Measurements from ENCODE around the gene SMURF1. TPM values are rescaled to one million over a fixed set of nuclear protein-coding genes. Genes with fewer than 3 reads are reported as not detected.
"Not testable (repeated sequence)": the region's sequence is repeated elsewhere in the genome, so short reads cannot be mapped to it uniquely, and the experiment has no call there.

SMURF1 gene
- total RNA-seq, 1 donor from 2014 or later: 16.9 TPM

GRCh38 chr7:99054781-99055180 lies 89.1 kb downstream of the SMURF1 start:
- no peak for DNase-seq (ENCODE audit: low read depth in 2 of 2)

- peak in 1 of 2 donors; percentile 15 for DNase-seq (ENCODE audit: low read depth in 2 of 2)
Observed at GRCh38 chr7:99050971-99051370, 92.9 kb downstream of the SMURF1 start.

GRCh38 chr7:99047526-99048077 lies 96.3 kb downstream of the SMURF1 start:
- no peak for DNase-seq (ENCODE audit: low read depth in 2 of 2)

GRCh38 chr7:99046722-99047121 lies 97.2 kb downstream of the SMURF1 start:
- no peak for DNase-seq (ENCODE audit: low read depth in 2 of 2)

GRCh38 chr7:99046262-99046661 lies 97.6 kb downstream of the SMURF1 start:
- not testable (repeated sequence) for DNase-seq (ENCODE audit: low read depth in 2 of 2)

GRCh38 chr7:99044858-99045257 lies 99.0 kb downstream of the SMURF1 start:
- not testable (repeated sequence) for DNase-seq (ENCODE audit: low read depth in 2 of 2)

GRCh38 chr7:99042957-99043356 lies 101.0 kb downstream of the SMURF1 start:
- peak; percentile 52 to 83 for DNase-seq (ENCODE audit: low read depth in 2 of 2)

- no peak for DNase-seq (ENCODE audit: low read depth in 2 of 2)
Observed at GRCh38 chr7:99041526-99041925, 102.4 kb downstream of the SMURF1 start.

GRCh38 chr7:99040104-99040958 lies 103.6 kb downstream of the SMURF1 start:
- peak; percentile 93 for DNase-seq (ENCODE audit: low read depth in 2 of 2)

GRCh38 chr7:99039384-99039891 lies 104.5 kb downstream of the SMURF1 start:
- DNase-seq (ENCODE audit: low read depth in 2 of 2): no peak

- DNase-seq (ENCODE audit: low read depth in 2 of 2): no peak
Observed at GRCh38 chr7:99038086-99038855, 105.6 kb downstream of the SMURF1 start.

GRCh38 chr7:99037327-99037940 lies 106.5 kb downstream of the SMURF1 start:
- DNase-seq (ENCODE audit: low read depth in 2 of 2): no peak

- DNase-seq (ENCODE audit: low read depth in 2 of 2): peak; percentile 40 to 43
Observed at GRCh38 chr7:99036546-99037111, 107.3 kb downstream of the SMURF1 start.

- no peak for DNase-seq (ENCODE audit: low read depth in 2 of 2)
Observed at GRCh38 chr7:99035723-99036545, 108.0 kb downstream of the SMURF1 start.

GRCh38 chr7:99034932-99035722 lies 108.8 kb downstream of the SMURF1 start:
- no peak for DNase-seq (ENCODE audit: low read depth in 2 of 2)

GRCh38 chr7:99033765-99034164 lies 110.1 kb downstream of the SMURF1 start:
- no peak for DNase-seq (ENCODE audit: low read depth in 2 of 2)

- no peak for DNase-seq (ENCODE audit: low read depth in 2 of 2)
Observed at GRCh38 chr7:99032928-99033327, 111.0 kb downstream of the SMURF1 start.

GRCh38 chr7:99031496-99031895 lies 112.4 kb downstream of the SMURF1 start:
- DNase-seq (ENCODE audit: low read depth in 2 of 2): no peak

- no peak for DNase-seq (ENCODE audit: low read depth in 2 of 2)
Observed at GRCh38 chr7:99030951-99031350, 113.0 kb downstream of the SMURF1 start.

- no peak for DNase-seq (ENCODE audit: low read depth in 2 of 2)
Observed at GRCh38 chr7:99030457-99030856, 113.5 kb downstream of the SMURF1 start.
